HG03064 (cell line): ENCODE results near the gene PLPP1.
"Not testable (repeated sequence)": the region's sequence is repeated elsewhere in the genome, so short reads cannot be mapped to it uniquely, and the experiment has no call there.

Source experiments
- ATAC-seq: cut with Tn5 transposase; IDR thresholded peaks from one replicate; pipeline ENCODE4 v1.9.1; 2021; ENCODE audit warnings: low read depth; ENCODE audit not compliant: unreplicated experiment

Gene PLPP1

DNA sequence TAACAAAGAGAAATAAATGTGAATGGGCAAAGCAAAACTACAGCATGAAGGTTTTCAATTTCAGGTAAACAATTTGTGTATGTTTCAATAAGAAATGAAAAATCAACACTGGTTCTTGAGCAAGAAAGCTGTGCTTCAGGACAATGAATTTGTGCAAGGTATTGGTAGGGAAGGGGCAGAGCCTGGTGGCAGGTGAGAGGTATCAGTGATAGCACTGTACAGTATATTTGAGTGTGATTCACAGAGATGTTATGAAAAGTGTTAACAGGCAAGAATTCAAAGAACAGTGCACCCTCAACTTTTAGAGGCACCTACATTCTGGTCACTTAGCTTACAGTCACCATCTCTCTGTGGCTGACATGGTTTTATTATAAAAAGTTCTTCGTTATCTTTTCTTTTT lies 25.7 kb downstream of the PLPP1 start:
- no peak for ATAC-seq

DNA sequence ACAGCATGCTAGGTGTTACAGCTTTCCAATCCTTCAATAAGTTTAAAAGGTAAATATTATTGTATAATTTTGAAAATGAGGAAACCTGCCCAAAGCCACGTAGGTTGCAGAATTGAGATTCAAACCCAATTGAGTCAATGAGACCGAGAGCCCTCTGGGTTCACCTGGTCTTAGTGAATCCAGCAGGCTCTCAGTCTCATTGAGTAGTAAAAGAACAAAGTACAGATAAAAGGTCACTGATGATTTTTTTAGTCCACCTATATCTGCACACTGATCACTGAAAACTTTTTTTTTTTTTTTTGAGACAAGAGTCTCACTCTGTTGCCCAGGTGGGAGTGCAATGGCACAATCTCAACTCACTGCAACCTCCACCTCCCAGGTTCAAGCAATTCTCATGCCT lies 27.2 kb downstream of the PLPP1 start:
- ATAC-seq = no peak

DNA sequence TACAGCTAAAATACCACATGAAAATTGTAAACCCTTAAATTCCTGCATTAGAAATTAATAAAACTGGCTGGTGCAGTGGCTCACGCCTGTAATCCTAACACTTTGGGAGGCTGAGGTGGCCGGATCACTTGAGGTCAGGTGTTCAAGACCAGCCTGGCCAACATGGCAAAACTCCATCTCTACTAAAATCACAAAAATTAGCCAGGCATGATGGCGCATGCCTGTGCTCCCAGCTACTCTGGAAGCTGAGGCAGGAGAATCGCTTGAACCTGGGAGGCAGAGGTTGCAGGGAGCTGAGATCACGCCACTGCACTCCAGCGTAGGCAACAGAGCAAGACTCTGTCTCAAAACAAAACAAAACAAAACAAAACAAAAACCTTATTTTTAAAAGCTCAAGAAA lies 29.1 kb downstream of the PLPP1 start:
- ATAC-seq = not testable (repeated sequence)

- ATAC-seq = not testable (repeated sequence)
These were observed 30.8 kb downstream of the PLPP1 start for GRCh38 chr5:55503917-55504316.

- ATAC-seq = no peak
These were observed 32.0 kb downstream of the PLPP1 start for GRCh38 chr5:55502759-55503158.

DNA sequence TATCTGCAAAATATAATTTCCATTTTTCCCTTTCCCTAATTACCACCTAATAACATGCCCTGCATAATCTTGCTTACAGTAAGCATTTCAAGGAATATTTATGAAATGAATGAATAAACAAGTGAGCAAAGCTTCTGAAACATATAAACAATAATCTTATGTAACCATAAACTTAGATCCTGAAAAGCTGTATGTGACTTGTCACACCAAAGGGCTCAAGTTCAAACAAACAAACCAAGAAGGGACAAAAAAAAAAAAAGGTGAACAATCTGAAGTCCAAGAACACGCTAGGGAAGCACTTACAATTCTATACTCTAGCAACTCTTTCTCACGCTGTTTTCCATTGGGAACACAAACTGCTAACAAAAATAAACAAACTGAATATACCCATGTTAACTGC lies 36.3 kb downstream of the PLPP1 start:
- ATAC-seq = no peak

GRCh38 chr5:55497712-55498111 lies 37.1 kb downstream of the PLPP1 start:
- no peak for ATAC-seq

GRCh38 chr5:55495216-55495615 lies 39.5 kb downstream of the PLPP1 start:
- no peak for ATAC-seq

- no peak for ATAC-seq
These were observed 42.3 kb downstream of the PLPP1 start for GRCh38 chr5:55492449-55492848.

- ATAC-seq = no peak
These were observed 49.7 kb downstream of the PLPP1 start for GRCh38 chr5:55485073-55485472.

DNA sequence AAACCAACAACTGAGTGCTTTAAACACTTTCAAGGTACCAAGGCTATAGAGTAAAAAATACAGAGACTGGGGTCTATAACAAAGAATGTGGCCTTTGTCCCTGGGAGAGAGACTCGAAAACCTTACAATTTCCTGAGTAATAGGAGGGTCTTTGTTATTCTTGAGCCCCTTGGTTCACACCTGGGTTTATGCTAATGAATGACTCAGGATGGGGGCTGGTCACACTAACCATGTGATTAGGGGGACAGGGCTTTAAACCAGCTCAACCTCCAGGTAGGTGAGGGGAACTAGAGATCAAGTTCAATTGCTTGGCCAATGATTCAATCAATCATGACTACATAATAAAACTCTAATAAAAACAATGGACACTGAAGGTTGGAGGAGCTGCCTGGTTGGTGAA lies 50.2 kb downstream of the PLPP1 start:
- no peak for ATAC-seq

DNA sequence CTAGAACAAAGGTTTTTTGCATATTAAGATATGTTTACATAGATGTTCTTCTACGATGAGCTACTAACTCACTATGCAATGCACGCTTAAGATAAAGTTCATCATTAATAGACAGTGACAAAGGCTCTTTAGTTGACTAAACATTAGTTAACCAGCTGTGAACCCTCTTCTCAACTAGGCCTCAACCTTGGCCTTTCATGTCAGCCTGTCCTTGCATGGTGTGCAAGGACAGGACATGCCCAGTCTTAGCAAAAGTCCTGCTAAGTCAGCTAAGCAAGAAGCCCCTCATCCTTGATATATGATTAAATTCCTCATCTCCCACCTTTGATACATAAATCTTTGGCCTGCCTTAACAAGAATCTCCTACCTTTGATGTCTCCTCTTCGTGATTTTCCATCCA lies 50.9 kb downstream of the PLPP1 start:
- ATAC-seq = no peak

DNA sequence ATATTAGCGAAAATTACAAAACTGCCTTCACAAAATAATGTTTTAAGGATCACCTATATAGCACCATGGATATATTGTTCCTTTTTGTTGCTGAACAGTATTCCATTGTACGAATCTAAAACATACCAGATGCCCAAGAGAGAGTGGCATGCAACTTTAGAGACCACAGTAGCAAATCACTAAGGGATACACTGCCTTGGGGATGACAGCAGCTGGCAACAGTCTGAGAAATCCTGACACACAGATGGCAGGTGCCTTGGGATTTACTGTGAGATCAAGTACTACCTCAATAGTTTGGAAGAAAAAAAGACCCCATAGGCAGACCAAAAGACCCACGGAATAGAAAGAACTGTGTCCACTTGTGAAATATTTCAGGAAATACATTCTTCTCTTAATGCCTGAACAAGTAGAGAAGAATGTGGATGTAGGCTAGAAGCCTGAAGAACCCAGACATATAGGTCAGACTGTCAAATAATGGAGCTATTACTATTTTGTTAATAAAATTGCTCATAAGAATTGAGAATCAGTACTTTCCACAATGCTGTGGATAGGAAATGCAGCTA lies 53.4 kb downstream of the PLPP1 start:
- ATAC-seq = no peak

- ATAC-seq = no peak
These were observed 54.0 kb downstream of the PLPP1 start for GRCh38 chr5:55480781-55481180.

- ATAC-seq = no peak
These were observed 62.1 kb downstream of the PLPP1 start for GRCh38 chr5:55472642-55473041.

DNA sequence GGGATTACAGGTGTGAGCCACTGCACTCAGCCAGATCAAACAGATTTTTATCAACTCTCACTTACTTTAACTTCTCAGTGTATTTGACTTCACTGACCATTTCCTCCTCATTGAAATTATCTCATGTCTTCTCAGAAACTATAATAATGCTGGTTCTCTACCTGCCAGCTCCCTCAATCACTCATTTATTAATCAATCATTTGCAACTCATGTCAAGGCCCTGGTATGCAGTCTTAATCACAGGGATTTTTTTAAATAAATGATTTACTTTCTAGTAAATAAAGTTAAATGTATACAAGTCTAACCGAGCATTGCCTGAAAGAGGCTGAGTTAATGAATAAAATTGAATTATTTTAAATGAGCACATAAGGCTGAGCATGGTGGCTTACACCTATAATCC lies 63.3 kb downstream of the PLPP1 start:
- no peak for ATAC-seq

DNA sequence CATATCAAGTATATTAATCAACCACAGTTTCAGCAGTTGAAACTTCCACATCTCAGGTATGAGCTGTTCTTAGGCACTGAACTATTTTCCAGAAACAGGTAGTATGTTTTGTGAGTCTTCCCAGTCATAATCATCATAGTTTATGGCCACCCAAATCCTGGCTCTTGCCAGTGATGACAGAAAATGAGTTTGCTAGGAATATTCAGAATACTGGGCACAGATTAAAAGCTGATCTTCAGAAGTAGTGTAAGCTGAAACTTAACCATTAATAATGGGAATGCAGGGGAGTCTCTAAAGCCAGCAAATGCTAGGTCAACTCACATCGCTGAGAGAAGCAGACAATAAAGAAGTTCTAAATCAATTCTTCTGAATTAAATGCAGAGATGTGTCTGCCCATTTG lies 64.5 kb downstream of the PLPP1 start:
- no peak for ATAC-seq

DNA sequence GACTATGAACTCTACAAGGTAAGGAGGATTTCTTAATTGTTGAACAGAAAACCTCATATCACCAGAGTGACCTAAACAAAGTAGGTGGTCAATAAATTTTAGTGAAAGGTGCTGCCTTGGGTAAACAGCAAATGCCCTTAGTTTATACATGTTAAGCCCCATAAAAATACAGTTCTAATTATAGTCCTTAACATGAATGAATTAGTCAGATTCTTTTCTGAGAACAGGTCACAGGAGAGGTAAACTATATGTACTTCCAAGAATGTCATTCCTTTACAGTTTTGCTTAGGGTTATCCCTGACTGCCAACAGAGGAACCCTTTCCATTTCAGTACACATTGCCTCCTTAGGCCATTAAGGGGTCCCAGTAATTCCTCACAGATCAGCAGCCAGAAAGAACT lies 64.9 kb downstream of the PLPP1 start:
- no peak for ATAC-seq

DNA sequence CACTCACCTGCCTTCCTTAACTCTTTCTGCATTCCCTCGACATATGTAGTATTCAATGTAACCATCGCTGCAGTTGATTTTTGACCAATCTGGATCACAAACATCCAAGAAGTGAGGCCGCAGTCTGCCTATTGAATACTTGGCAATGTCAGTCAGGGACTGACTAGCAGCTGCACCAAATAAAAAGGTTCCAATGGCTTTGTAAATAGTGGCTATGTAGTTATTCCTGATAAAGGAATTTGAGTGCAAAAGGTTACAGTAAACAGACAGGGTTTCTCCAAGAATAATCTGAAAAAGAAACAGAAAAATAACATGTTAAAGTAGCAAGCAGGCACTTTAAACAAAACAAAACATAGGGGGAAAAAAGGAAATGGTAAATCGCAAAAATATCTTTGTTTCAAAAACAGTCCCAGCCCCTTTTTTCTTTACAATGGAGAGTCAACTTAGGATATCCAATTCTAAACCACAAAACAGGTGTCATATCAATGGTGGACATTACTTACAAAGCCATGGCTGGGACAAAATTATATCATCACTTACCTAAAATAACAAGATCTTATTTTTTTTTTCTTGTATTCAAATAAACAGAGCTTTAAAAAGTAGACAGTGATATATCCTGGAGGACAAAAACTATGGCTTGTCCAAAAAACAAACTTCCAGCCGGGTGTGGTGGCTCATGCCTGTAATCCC lies 66.8 kb downstream of the PLPP1 start:
- ATAC-seq = no peak

DNA sequence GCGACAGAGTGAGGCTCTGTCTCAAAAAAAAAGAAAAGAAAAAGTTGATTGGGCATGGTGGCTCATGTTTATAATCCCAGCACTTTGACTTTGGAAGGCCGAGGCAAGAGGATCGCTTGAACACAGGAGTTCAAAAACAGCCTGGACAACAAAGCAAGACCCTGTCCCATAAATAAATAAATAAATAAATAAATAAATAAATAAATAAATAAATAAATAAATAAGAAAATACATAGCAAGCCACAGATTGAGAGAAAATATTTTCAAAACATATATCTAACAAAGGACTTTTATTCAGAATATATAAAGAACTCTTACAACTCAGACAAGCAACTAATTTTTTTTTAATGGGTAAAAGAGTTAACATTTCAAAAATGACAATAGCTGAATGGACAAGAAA lies 71.2 kb downstream of the PLPP1 start:
- no peak for ATAC-seq

DNA sequence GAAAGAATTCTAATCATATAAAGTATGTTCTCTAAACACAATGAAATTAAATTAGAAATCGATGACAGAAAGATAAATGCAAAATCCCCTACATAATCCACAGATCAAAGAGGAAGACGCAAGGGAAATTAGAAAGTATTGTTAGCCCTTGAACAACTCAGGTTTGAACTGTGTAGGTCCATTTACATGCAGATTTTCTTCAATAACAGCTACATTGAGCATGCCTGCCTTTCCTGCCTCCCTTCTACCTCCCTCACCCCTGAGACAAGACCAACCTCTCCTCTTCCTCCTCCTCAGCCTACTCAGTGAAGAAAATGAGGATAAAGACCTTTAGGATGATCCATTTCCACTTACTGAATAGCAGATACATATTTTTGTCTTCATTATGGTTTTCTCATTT lies 75.2 kb downstream of the PLPP1 start:
- no peak for ATAC-seq

GRCh38 chr5:55456216-55456895 lies 78.4 kb downstream of the PLPP1 start:
- no peak for ATAC-seq
